ENCODE data around the gene ZNF618.
A peak's percentile ranks its signal among the peaks of the same experiment; 100 is the strongest.

The ZNF618 gene

GRCh38 chr9:113888336-113888735 lies 12.2 kb downstream of the ZNF618 start:
- no peak for TF ChIP-seq CTCF (conservative IDR thresholded peaks at IDR 0.05)
- H3K27ac ChIP-seq: no peak overlapping the region

- no peak for TF ChIP-seq CTCF (conservative IDR thresholded peaks at IDR 0.05)
Observed at GRCh38 chr9:113888976-113889375, 12.9 kb downstream of the ZNF618 start.

GRCh38 chr9:113890704-113891103 lies 14.6 kb downstream of the ZNF618 start:
- no peak overlapping the region for H3K27ac ChIP-seq
- no peak for TF ChIP-seq CTCF (conservative IDR thresholded peaks at IDR 0.05)

More at GRCh38 chr9:113888976-113889375, 12.9 kb downstream of the ZNF618 start:
- H3K27ac ChIP-seq: no peak overlapping the region

GRCh38 chr9:113892861-113893491 lies 16.9 kb downstream of the ZNF618 start:
- peak overlapping the region; percentile 9; the same call in 1 of the 2 replicates for H3K27ac ChIP-seq
- TF ChIP-seq CTCF (conservative IDR thresholded peaks at IDR 0.05): no peak

GRCh38 chr9:113894166-113894565 lies 18.1 kb downstream of the ZNF618 start:
- TF ChIP-seq CTCF (conservative IDR thresholded peaks at IDR 0.05): no peak
- no peak overlapping the region for H3K27ac ChIP-seq

- TF ChIP-seq CTCF (conservative IDR thresholded peaks at IDR 0.05): no peak
- no peak overlapping the region for H3K27ac ChIP-seq
Observed at GRCh38 chr9:113895526-113895925, 19.4 kb downstream of the ZNF618 start.

- TF ChIP-seq CTCF (conservative IDR thresholded peaks at IDR 0.05): no peak
Observed at GRCh38 chr9:113896713-113897112, 20.6 kb downstream of the ZNF618 start.

More at GRCh38 chr9:113896713-113897112, 20.6 kb downstream of the ZNF618 start:
- H3K27ac ChIP-seq: no peak overlapping the region
